Measurements from ENCODE around the gene ERMARD.

GRCh38 chr6:169745405-169745804 is 6.0 kb upstream of the ERMARD start:
- no peak for TF ChIP-seq CTCF (IDR thresholded peaks at IDR 0.05; ENCODE audit: low read length)
- TF ChIP-seq EZH2phosphoT487 (IDR thresholded peaks at IDR 0.05; ENCODE audit: low read length): no peak

Data from MM.1S (cell line).